ENCODE results near the gene NOPCHAP1. TPM values are rescaled to one million over a fixed set of nuclear protein-coding genes. Genes with fewer than 3 reads are reported as not detected.

Gene NOPCHAP1
- total and polyA plus RNA-seq, 2 of the 8 experiments (the other 6 are each of a cell fraction or from before 2014, with no cell fraction given) = 14.9 to 39.5 TPM

- Histone ChIP-seq H4K20me1 (replicated peaks in 1 of 2; ENCODE audit: control insufficient read depth in 1 of 2, insufficient read depth in 2 of 2, low read length in 2 of 2) (no peaks in the 10 kb centered on the region), H2BK5ac (ENCODE audit: low read depth, low read length) (no peak overlapping the region), H2AK5ac (ENCODE audit: low read depth, low read length) (no peak overlapping the region), H3K4ac (replicated peaks; ENCODE audit: insufficient read length, low read depth, low read length) (no peak overlapping the region), H4K8ac (ENCODE audit: extremely low read depth, insufficient read depth, low read length) (no peak overlapping the region), H2BK20ac (ENCODE audit: low read length) (no peak overlapping the region), H4K91ac (replicated peaks; ENCODE audit: insufficient read length, low read length) (no peak overlapping the region), H3K18ac (ENCODE audit: extremely low read depth, low read length) (no peak overlapping the region), H2BK15ac (ENCODE audit: low read length) (no peak overlapping the region), H3K4me2 (ENCODE audit: insufficient read depth in 1 of 2, low read depth in 2 of 2, low read length in 2 of 2) (no peak overlapping the region), H2AFZ (ENCODE audit: low read length) (no peak overlapping the region), H3K27me3 (replicated peaks in 1 of 4; ENCODE audit: control insufficient read depth in 3 of 4, extremely low read depth in 1 of 4, insufficient read depth in 3 of 4, low read length in 3 of 4) (no peaks in the 10 kb centered on the region), H3K23ac (ENCODE audit: insufficient read length) (no peak overlapping the region), H3K56ac (replicated peaks; ENCODE audit: insufficient read length, low read depth, low read length) (no peak overlapping the region), H3K9ac (replicated peaks in 1 of 4; ENCODE audit: extremely low read depth in 1 of 4, low read depth in 3 of 4, low read length in 3 of 4) (no peak overlapping the region), H3K36me3 (ENCODE audit: control insufficient read depth in 2 of 4, insufficient read depth in 4 of 4, low read length in 3 of 4) (no peaks in the 10 kb centered on the region), H3K79me2 (ENCODE audit: control insufficient read depth in 1 of 2, insufficient read depth in 2 of 2, low read length in 2 of 2) (no peaks in the 10 kb centered on the region), H3K79me1 (ENCODE audit: low read depth, low read length) (no peaks in the 10 kb centered on the region), H3K9me3 (ENCODE audit: insufficient read depth in 2 of 2, low read depth in 1 of 2, low read length in 1 of 2) (peaks cover 0 to 3% of the 10 kb centered on the region in 2 experiments; a peak in 1 of 4 replicates), H3K23me2 (ENCODE audit: low read depth, low read length) (no peaks in the 10 kb centered on the region), H4K5ac (ENCODE audit: insufficient read length, low read depth, low read length) (no peak overlapping the region), H3K4me1 (replicated peaks in 1 of 4; ENCODE audit: control insufficient read depth in 3 of 4, insufficient read depth in 4 of 4, low read length in 3 of 4) (no peaks in the 10 kb centered on the region), H3K27ac (ENCODE audit: low read depth, low read length) (no peak overlapping the region), H2BK12ac (ENCODE audit: low read depth, low read length) (no peak overlapping the region), H3K4me3 (ENCODE audit: extremely low read depth in 1 of 4, insufficient read depth in 2 of 4, low read depth in 3 of 4, low read length in 4 of 4) (no peak overlapping the region), H3K14ac (ENCODE audit: insufficient read length) (no peak overlapping the region), H2BK120ac (replicated peaks; ENCODE audit: low read depth, low read length) (no peak overlapping the region)
- no peak for FAIRE-seq
- 85% methylated on average over 2 of the region's 2 CpGs; no CpG with 5 or more reads in 1 of the 2 experiments for WGBS, 2 experiments (ENCODE audit: extremely low coverage in 1 of 2, insufficient coverage in 1 of 2, insufficient read length in 1 of 2, insufficient replicate concordance in 2 of 2, low coverage in 1 of 2, low lambda C conversion rate in 2 of 2, missing lambda C conversion rate in 1 of 2)
- ChIA-PET CTCF (ENCODE audit: partially characterized antibody) (no interaction called here), POLR2A (ENCODE audit: partially characterized antibody) (no interaction called here)
- DNase-seq (ENCODE audit: low read depth in 1 of 2, low spot score in 2 of 2) = no peak
- TF ChIP-seq SP4 (IDR thresholded peaks at IDR 0.05; ENCODE audit: low read length) (no peak), TEAD4 (IDR thresholded peaks at IDR 0.05; ENCODE audit: low read depth, low read length) (no peak), KDM1A (IDR thresholded peaks at IDR 0.05; ENCODE audit: borderline replicate concordance, low read length) (no peak), MAFK (IDR thresholded peaks at IDR 0.05; ENCODE audit: low read depth, low read length) (no peak), NRF1 (IDR thresholded peaks at IDR 0.05; ENCODE audit: low read depth, low read length) (no peak), TBP (IDR thresholded peaks at IDR 0.05; ENCODE audit: low read depth, low read length) (no peak), SP2 (IDR thresholded peaks at IDR 0.05; ENCODE audit: low read length) (no peak), SIN3A (conservative IDR thresholded peaks at IDR 0.05 in 1 of 2, IDR thresholded peaks at IDR 0.05 in 1 of 2; ENCODE audit: low read depth in 1 of 2, low read length in 2 of 2) (no peak), PHF8 (conservative IDR thresholded peaks at IDR 0.05; ENCODE audit: low read depth, low read length) (no peak), EP300 (IDR thresholded peaks at IDR 0.05; ENCODE audit: borderline replicate concordance in 1 of 2, low read depth in 2 of 2, low read length in 2 of 2) (no peak)
Observed at GRCh38 chr12:104939089-104939488, 47.0 kb upstream of the NOPCHAP1 start.
